ENCODE measurements around the gene AHNAK2.
"Not testable (repeated sequence)": the region's sequence is repeated elsewhere in the genome, so short reads cannot be mapped to it uniquely, and the experiment has no call there.

Gene AHNAK2

GRCh38 chr14:104977681-104978653 lies at the start of gene AHNAK2:
TSS of gene AHNAK2 (minus strand) at chr14:104978374. CDS start at chr14:104978237, 137 bp downstream.
- no peak for DNase-seq (ENCODE audit: low read depth)

GRCh38 chr14:105027718-105028117 lies 49.5 kb upstream of the AHNAK2 start:
- not testable (repeated sequence) for DNase-seq (ENCODE audit: low read depth)

- peak; percentile 61 for DNase-seq (ENCODE audit: low read depth)
Measured at GRCh38 chr14:105026802-105027563, 48.8 kb upstream of the AHNAK2 start.

GRCh38 chr14:105026033-105026785 lies 48.0 kb upstream of the AHNAK2 start:
- DNase-seq (ENCODE audit: low read depth) = no peak

GRCh38 chr14:105025429-105025828 lies 47.3 kb upstream of the AHNAK2 start:
- DNase-seq (ENCODE audit: low read depth) = no peak

- DNase-seq (ENCODE audit: low read depth) = no peak
Measured at GRCh38 chr14:105023791-105024480, 45.8 kb upstream of the AHNAK2 start.

GRCh38 chr14:105023144-105023543 lies 45.0 kb upstream of the AHNAK2 start:
- no peak for DNase-seq (ENCODE audit: low read depth)

- DNase-seq (ENCODE audit: low read depth) = no peak
Measured at GRCh38 chr14:105022276-105022670, 44.1 kb upstream of the AHNAK2 start.

- DNase-seq (ENCODE audit: low read depth) = no peak
Measured at GRCh38 chr14:105021656-105022275, 43.6 kb upstream of the AHNAK2 start.

GRCh38 chr14:105020815-105021655 lies 42.9 kb upstream of the AHNAK2 start, which contains the start of gene CDCA4:
TSS of gene CDCA4 (minus strand) at chr14:105021083. CDS start at chr14:105011929, 9,154 bp downstream.
- peak; percentile 91 for DNase-seq (ENCODE audit: low read depth)

GRCh38 chr14:105019861-105020814 lies 42.0 kb upstream of the AHNAK2 start:
- DNase-seq (ENCODE audit: low read depth) = no peak

GRCh38 chr14:105018414-105018813 lies 40.2 kb upstream of the AHNAK2 start:
- no peak for DNase-seq (ENCODE audit: low read depth)

GRCh38 chr14:105015905-105016304 lies 37.7 kb upstream of the AHNAK2 start:
- no peak for DNase-seq (ENCODE audit: low read depth)

- DNase-seq (ENCODE audit: low read depth) = no peak
Measured at GRCh38 chr14:105015242-105015641, 37.1 kb upstream of the AHNAK2 start.

GRCh38 chr14:105014631-105015030 lies 36.5 kb upstream of the AHNAK2 start:
- no peak for DNase-seq (ENCODE audit: low read depth)

- DNase-seq (ENCODE audit: low read depth) = no peak
Measured at GRCh38 chr14:105014032-105014431, 35.9 kb upstream of the AHNAK2 start.

GRCh38 chr14:105013150-105013785 lies 35.1 kb upstream of the AHNAK2 start:
- DNase-seq (ENCODE audit: low read depth) = no peak
